Measurements from ENCODE around the gene ANXA2. TPM values are rescaled to one million over a fixed set of nuclear protein-coding genes. Genes with fewer than 3 reads are reported as not detected.
"Not testable (repeated sequence)": the region's sequence is repeated elsewhere in the genome, so short reads cannot be mapped to it uniquely, and the experiment has no call there.

ANXA2 gene
- total RNA-seq, 1 experiment from 2014 or later, result 3,100 TPM

- Mint-ChIP-seq H3K9me3 (ENCODE audit: low read depth, unreplicated experiment) (no peaks in the 10 kb centered on the region), H3K36me3 (ENCODE audit: insufficient read depth, unreplicated experiment) (peaks cover 79% of the 10 kb centered on the region), H3K27ac (ENCODE audit: unreplicated experiment) (peak overlapping the region; percentile 89), H3K4me1 (ENCODE audit: low read depth, unreplicated experiment) (peaks cover 67% of the 10 kb centered on the region), H3K27me3 (ENCODE audit: unreplicated experiment) (no peaks in the 10 kb centered on the region), H3K4me3 (ENCODE audit: low read depth, unreplicated experiment) (no peak overlapping the region)
- TF ChIP-seq, protein P1, sequence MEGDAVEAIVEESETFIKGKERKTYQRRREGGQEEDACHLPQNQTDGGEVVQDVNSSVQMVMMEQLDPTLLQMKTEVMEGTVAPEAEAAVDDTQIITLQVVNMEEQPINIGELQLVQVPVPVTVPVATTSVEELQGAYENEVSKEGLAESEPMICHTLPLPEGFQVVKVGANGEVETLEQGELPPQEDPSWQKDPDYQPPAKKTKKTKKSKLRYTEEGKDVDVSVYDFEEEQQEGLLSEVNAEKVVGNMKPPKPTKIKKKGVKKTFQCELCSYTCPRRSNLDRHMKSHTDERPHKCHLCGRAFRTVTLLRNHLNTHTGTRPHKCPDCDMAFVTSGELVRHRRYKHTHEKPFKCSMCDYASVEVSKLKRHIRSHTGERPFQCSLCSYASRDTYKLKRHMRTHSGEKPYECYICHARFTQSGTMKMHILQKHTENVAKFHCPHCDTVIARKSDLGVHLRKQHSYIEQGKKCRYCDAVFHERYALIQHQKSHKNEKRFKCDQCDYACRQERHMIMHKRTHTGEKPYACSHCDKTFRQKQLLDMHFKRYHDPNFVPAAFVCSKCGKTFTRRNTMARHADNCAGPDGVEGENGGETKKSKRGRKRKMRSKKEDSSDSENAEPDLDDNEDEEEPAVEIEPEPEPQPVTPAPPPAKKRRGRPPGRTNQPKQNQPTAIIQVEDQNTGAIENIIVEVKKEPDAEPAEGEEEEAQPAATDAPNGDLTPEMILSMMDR (IDR thresholded peaks at IDR 0.05; ENCODE audit: unreplicated experiment), result no peak
- TSS peak; percentile 11 for BruUV-seq (replicated peaks)
- DNase-seq, result no peak
- CTCF ChIA-PET, result interaction anchor here (0.7 to 1.5 kb wide), 3 partner anchors 9 to 1826 kb away, joined by 3 to 11 read pairs (median 6); no protein-coding TSS in a partner anchor
- intact Hi-C loops (cut with micrococcal nuclease; ENCODE audit: unreplicated experiment), result no loop called here
Measured at GRCh38 chr15:60363087-60363549, 34.7 kb downstream of the ANXA2 start.

GRCh38 chr15:60362321-60363086, 35.3 kb downstream of the ANXA2 start:
- CTCF ChIA-PET, result interaction anchor here (0.7 to 1.5 kb wide), 6 partner anchors 8 to 1826 kb away, joined by 3 to 11 read pairs (median 6); no protein-coding TSS in a partner anchor
- peaks cover 85% of the 10 kb centered on the region for H3K36me3 Mint-ChIP-seq (ENCODE audit: insufficient read depth, unreplicated experiment)
- no TSS peak for BruUV-seq (replicated peaks)
- peak overlapping the region; percentile 89 for H3K27ac Mint-ChIP-seq (ENCODE audit: unreplicated experiment)
- H3K4me1 Mint-ChIP-seq (ENCODE audit: low read depth, unreplicated experiment), result peaks cover 67% of the 10 kb centered on the region
- peak overlapping the region; percentile 10 for H3K4me3 Mint-ChIP-seq (ENCODE audit: low read depth, unreplicated experiment)
- no peaks in the 10 kb centered on the region for H3K27me3 Mint-ChIP-seq (ENCODE audit: unreplicated experiment)
- no peak for DNase-seq
- TF ChIP-seq, protein P1 (IDR thresholded peaks at IDR 0.05; ENCODE audit: unreplicated experiment), result no peak
- H3K9me3 Mint-ChIP-seq (ENCODE audit: low read depth, unreplicated experiment), result no peaks in the 10 kb centered on the region
- intact Hi-C loops (cut with micrococcal nuclease; ENCODE audit: unreplicated experiment), result no loop called here

- not testable (repeated sequence) for H3K9me3 Mint-ChIP-seq (ENCODE audit: low read depth, unreplicated experiment); BruUV-seq (replicated peaks); DNase-seq; H3K27me3 Mint-ChIP-seq (ENCODE audit: unreplicated experiment)
- Mint-ChIP-seq H3K4me1 (ENCODE audit: low read depth, unreplicated experiment) (peaks cover 73% of the 10 kb centered on the region), H3K4me3 (ENCODE audit: low read depth, unreplicated experiment) (peak overlapping the region; percentile 5), H3K36me3 (ENCODE audit: insufficient read depth, unreplicated experiment) (peaks cover 99% of the 10 kb centered on the region), H3K27ac (ENCODE audit: unreplicated experiment) (peak overlapping the region; percentile 65)
- TF ChIP-seq, protein P1 (IDR thresholded peaks at IDR 0.05; ENCODE audit: unreplicated experiment), result peak; percentile 42
- intact Hi-C loops (cut with micrococcal nuclease; ENCODE audit: unreplicated experiment), result loop anchor here (1.0 to 5.0 kb wide), 2 partner anchors 33 to 85 kb away; no protein-coding TSS in a partner anchor
- CTCF ChIA-PET, result interaction anchor here (1.0 to 3.0 kb wide), 3 partner anchors 14 to 85 kb away, joined by 3 to 14 read pairs (median 6); no protein-coding TSS in a partner anchor
Measured at GRCh38 chr15:60359738-60360137, 38.0 kb downstream of the ANXA2 start.

DNA sequence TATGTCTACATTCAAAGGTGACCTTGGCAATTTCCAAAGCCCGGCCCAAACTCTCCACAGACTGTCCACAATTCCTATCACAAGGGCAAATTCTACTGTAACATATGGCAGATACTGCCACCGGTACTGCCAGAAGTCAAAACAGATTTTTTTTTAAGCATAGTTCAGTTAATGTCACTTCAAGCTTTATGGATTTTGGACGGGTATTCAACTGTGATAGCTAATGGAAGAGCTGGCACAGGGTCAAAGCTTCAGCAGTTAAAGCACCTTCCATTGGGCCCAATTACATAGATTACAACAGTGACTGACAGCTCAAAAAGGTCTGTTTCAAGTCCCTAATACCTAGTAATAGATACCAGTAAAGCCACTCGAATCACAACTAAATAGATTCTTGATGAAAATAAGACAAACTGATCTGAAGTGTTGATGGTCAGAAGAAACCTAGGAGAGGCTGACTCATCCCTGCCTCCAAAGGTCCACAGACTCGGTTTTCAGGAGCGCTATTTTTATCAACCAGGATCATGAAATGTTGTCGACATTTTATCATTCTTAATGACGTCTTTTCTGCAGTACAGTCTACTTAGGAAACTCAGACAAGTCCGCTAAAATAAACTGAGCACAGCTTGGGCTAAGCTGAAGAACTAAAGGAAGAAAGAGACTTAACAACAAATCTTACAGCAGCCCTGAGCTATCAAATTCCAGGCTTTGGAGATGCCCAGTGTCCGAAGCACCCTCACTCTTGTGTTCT, 38.7 kb downstream of the ANXA2 start:
- TF ChIP-seq, protein P1 (IDR thresholded peaks at IDR 0.05; ENCODE audit: unreplicated experiment), result no peak
- CTCF ChIA-PET, result interaction anchor here (1.0 to 3.0 kb wide), 4 partner anchors 15 to 85 kb away, joined by 3 to 14 read pairs (median 6); no protein-coding TSS in a partner anchor
- intact Hi-C loops (cut with micrococcal nuclease; ENCODE audit: unreplicated experiment), result loop anchor here (1.0 to 5.0 kb wide), 2 partner anchors 33 to 85 kb away; no protein-coding TSS in a partner anchor
- H3K27me3 Mint-ChIP-seq (ENCODE audit: unreplicated experiment), result no peaks in the 10 kb centered on the region
- peaks cover 73% of the 10 kb centered on the region for H3K4me1 Mint-ChIP-seq (ENCODE audit: low read depth, unreplicated experiment)
- DNase-seq, result no peak
- peak overlapping the region; percentile 65 for H3K27ac Mint-ChIP-seq (ENCODE audit: unreplicated experiment)
- H3K4me3 Mint-ChIP-seq (ENCODE audit: low read depth, unreplicated experiment), result peak overlapping the region; percentile 5
- H3K9me3 Mint-ChIP-seq (ENCODE audit: low read depth, unreplicated experiment), result no peaks in the 10 kb centered on the region
- H3K36me3 Mint-ChIP-seq (ENCODE audit: insufficient read depth, unreplicated experiment), result peaks cover 99% of the 10 kb centered on the region
- BruUV-seq (replicated peaks), result no TSS peak
